GM12872 (cell line): ENCODE results near the gene NKX2-2.

Experiments
- TF ChIP-seq, protein P1 (sequence below): IDR thresholded peaks from 3 replicates; pipeline ENCODE4 v1.5.1; 2011; ENCODE audit warnings: low read depth, mild to moderate bottlenecking, low read length, moderate library complexity; ENCODE audit not compliant: insufficient read depth

NKX2-2 gene

DNA sequence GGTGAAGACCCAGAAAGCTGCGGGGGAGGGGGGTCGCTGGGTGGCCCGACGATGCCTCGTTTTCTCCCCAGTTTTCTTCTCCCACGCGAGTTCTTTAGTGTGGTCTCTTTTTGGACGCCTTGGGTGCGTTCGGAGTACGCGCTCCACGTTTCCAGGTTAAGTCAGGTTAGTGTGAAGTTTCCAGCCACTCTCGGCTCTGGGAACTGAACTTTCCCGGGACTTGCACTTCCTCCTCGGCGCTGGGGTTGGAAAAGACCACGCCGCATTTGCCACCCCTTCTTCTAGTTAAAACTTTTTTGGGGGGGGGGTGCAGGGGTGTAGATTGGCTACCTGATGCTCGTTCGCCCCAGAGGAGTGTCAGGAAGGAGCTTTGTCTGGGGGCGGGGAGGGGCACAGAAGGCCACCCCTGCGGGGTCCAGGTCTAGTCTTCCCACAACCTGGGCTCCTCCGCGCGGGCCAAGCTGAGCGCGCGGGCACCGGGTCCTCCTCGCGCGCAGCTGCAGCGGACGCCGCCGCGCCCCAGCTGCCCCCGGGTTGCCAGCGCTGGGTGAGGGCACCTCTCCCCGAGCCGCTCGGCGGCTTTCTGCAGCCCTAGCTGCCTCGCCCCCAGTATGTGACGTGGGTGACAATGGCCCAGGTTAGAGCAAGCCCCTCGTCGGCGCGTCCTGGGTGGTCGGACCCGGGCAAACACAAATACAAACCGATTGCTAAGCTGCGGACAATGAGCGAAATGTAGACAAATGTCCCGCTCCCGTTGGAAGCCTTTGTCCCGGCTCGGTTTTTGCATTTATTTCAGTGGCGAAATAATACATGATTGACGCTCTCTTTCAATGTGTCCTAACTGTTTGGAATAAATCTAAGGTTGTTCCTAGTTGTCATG is 1.7 kb upstream of the NKX2-2 start:
- TF ChIP-seq, protein P1, sequence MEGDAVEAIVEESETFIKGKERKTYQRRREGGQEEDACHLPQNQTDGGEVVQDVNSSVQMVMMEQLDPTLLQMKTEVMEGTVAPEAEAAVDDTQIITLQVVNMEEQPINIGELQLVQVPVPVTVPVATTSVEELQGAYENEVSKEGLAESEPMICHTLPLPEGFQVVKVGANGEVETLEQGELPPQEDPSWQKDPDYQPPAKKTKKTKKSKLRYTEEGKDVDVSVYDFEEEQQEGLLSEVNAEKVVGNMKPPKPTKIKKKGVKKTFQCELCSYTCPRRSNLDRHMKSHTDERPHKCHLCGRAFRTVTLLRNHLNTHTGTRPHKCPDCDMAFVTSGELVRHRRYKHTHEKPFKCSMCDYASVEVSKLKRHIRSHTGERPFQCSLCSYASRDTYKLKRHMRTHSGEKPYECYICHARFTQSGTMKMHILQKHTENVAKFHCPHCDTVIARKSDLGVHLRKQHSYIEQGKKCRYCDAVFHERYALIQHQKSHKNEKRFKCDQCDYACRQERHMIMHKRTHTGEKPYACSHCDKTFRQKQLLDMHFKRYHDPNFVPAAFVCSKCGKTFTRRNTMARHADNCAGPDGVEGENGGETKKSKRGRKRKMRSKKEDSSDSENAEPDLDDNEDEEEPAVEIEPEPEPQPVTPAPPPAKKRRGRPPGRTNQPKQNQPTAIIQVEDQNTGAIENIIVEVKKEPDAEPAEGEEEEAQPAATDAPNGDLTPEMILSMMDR, result no peak

DNA sequence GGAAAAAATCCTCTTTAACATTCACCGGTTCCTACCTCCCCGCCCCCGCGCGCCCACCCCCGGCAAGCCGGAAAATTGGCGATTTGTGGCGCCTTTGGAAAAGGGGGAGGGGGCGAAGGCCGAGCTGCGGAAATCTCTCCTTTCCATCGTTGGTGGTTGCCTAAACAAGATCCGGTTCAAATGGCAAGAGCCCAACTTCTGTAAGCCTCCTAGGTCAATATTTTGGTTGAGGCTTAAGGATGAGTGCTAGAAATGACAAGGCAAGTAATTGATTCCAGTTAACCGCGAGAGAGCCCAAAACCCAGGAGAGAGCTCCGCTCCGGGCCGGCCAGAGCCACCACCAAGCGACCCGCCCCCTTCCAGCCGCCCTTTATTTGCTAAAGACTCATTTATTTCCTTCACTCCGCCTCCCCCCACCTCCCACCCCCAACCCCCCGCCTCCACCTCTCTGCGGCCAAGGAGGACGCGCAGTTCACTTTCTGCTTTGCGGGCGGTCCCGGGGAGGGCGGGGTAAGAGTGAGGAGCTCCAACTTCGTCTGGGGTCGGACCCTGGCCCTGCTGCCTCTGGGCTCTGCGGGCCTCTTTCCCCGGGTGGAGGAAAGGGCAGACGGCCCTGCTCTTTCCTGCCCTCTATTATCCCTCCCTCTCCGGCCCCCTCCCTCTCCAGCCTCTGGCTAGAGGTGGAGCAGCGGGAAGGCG is 838 bp upstream of the NKX2-2 start:
- TF ChIP-seq, protein P1, result no peak

DNA sequence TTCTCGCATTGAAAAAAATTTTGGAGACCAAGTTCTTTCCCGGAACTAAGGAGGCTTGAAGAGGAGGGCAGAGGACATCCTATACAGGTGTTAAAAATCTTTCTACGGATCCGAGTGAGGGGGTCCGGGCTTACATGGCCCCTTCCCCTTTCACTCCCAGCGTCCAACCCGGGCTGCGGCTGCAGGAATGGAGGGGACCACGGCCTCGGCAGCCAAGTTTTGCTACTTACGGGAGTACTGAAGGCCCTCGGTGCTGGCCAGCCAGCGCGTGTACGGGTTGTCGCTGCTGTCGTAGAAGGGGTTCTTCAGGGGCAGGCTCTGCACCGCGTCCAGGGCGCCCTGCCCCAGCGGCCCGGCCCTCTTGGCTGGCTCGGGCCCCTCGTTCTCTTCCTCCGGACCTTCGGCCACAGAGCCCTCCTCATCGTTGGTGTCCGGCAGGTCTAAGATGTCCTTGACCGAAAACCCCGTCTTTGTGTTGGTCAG is 642 bp downstream of the NKX2-2 start:
- TF ChIP-seq, protein P1, result no peak

DNA sequence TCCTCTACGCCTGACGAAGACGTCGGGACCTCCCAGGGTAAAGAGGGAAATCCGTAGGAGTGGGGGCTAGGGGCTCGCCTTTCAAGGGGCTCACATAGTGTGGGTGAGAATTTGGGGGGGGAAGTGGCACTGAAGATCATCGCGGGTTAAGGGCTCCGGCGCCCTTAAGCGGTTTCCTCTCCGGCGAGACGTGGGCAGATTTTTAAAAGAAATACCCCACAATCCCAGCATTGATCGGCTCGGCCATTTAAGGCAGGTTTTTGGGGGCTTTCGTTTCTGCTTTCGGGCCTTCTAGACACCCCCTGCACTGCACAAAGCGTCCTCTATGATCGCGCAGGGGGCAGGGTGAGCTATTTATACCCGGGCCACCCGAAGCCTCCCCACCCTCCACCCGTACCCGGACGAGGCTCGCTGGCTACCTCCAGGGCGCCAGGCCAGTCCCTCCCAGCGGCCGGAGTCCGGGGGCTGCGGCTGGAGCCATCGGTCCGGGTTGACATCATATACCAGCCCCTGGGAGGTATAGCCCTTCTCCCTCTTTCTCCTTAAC is 1.2 kb downstream of the NKX2-2 start:
- TF ChIP-seq, protein P1, result no peak

DNA sequence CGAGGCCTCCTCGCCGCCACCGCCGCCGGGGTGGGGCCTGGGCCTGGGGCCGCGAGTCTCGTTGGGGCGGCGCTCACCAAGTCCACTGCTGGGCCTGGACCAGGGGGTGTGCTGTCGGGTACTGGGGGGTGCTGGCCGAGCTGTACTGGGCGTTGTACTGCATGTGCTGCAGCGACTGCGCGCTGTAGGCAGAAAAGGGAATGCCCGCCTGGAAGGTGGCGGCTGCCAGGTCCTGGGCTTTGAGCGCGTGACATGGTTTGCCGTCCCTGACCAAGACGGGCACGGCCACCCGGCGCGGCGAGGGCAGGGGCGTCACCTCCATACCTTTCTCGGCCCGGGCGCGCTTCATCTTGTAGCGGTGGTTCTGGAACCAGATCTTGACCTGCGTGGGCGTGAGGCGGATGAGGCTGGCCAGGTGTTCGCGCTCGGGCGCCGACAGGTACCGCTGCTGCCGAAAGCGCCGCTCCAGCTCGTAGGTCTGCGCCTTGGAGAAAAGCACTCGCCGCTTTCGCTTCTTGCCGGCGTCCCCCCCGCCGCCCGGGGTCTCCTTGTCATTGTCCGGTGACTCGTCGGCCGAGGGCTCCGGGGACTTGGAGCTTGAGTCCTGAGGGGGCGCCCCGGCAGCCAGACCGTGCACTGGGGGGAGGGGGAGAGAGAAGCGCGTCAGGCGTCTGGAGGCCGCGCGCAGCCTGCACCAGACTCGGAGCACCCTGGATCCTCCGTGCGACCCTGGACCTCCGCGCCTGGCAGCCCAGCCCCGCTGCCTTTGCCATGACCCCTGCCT is 1.8 kb downstream of the NKX2-2 start:
- TF ChIP-seq, protein P1, result no peak

DNA sequence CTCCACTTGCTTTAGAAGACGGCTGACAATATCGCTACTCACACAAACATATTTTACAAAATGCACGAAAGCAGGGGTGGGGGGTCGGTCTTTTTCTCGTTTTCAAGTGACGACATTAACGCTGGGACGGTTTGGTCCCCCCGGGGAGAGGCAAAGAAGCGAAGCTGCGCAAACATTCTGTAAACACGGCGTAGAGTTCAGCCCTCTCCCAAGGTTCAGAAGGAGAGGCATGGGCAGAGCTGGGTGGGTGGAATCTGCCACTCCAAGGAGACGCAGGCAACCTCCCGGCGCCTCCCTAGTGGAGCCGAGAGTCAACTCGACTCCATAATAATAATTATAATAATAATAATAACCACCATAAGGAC is 2.4 kb downstream of the NKX2-2 start:
- TF ChIP-seq, protein P1, result no peak
